Fibroblast of mammary gland (primary cell): Measurements from ENCODE around the gene ANKRD18A.
A peak's percentile ranks its signal among the peaks of the same experiment; 100 is the strongest.

Source experiments
- DNase-seq: peaks from one replicate; pipeline ENCODE4 v3.0.0-alpha.2; 2010; ENCODE audit warnings: low read depth
- H3K4me3 ChIP-seq: 2 replicates; pipeline ENCODE4 v1.5.1; 2011; ENCODE audit warnings: low read depth, mild to moderate bottlenecking, low read length, moderate library complexity; ENCODE audit not compliant: control insufficient read depth
- CTCF ChIP-seq: conservative IDR thresholded peaks from 2 replicates; pipeline ENCODE4 v1.5.1; 2011; ENCODE audit warnings: low read depth, low read length, inconsistent platforms; ENCODE audit not compliant: control insufficient read depth, insufficient read depth

ANKRD18A gene

GRCh38 chr9:38620483-38621433 lies at the start of gene ANKRD18A:
TSS of gene ANKRD18A (minus strand) at chr9:38620596. CDS start at chr9:38620285, 311 bp downstream.
- peak; percentile 40 for DNase-seq
- peak; percentile 35 for TF ChIP-seq CTCF
- peak within 1 kb of the TSS; percentile 9 for H3K4me3 ChIP-seq

- TF ChIP-seq CTCF, result no peak
- no peak overlapping the region for H3K4me3 ChIP-seq
- no peak for DNase-seq
These were observed 48.5 kb upstream of the ANKRD18A start for GRCh38 chr9:38668791-38669466.

- TF ChIP-seq CTCF, result peak; percentile 33
These were observed 42.6 kb upstream of the ANKRD18A start for GRCh38 chr9:38662763-38663593.

GRCh38 chr9:38659538-38659937 lies 39.1 kb upstream of the ANKRD18A start:
- H3K4me3 ChIP-seq, result no peak overlapping the region
- no peak for DNase-seq
- no peak for TF ChIP-seq CTCF

More at GRCh38 chr9:38662763-38663593, 42.6 kb upstream of the ANKRD18A start:
- peak; percentile 16 for DNase-seq
- H3K4me3 ChIP-seq, result no peak overlapping the region

- no peak for TF ChIP-seq CTCF
- H3K4me3 ChIP-seq, result no peak overlapping the region
- no peak for DNase-seq
These were observed 36.5 kb upstream of the ANKRD18A start for GRCh38 chr9:38656896-38657295.

- no peak for DNase-seq
- no peak for TF ChIP-seq CTCF
- H3K4me3 ChIP-seq, result no peak overlapping the region
These were observed 32.1 kb upstream of the ANKRD18A start for GRCh38 chr9:38652486-38652885.
